Muscle layer of colon (tissue), 2 donors: ENCODE data around the gene ATF6.

Source experiments
- H3K27ac ChIP-seq: one replicate; pipeline ENCODE4 v1.7.0; 2013; ENCODE audit warnings: low read depth, mild to moderate bottlenecking, low read length, moderate library complexity
- H3K27me3 ChIP-seq, 2 donors: one replicate each; pipeline ENCODE4 v1.7.0; 2013; ENCODE audit warnings: low read length in 2 of 2, mild to moderate bottlenecking in 2 of 2; ENCODE audit not compliant: insufficient read depth in 2 of 2, control insufficient read depth in 1 of 2
- H3K36me3 ChIP-seq: one replicate; pipeline ENCODE4 v1.7.0; 2013; ENCODE audit warnings: mild to moderate bottlenecking, low read length; ENCODE audit not compliant: insufficient read depth
- H3K4me1 ChIP-seq: one replicate; pipeline ENCODE4 v1.7.0; 2013; ENCODE audit warnings: mild to moderate bottlenecking, low read length; ENCODE audit not compliant: insufficient read depth
- H3K4me3 ChIP-seq, 2 donors: one replicate each; pipeline ENCODE4 v1.7.0; 2013; ENCODE audit warnings: low read length in 2 of 2, low read depth in 1 of 2, mild to moderate bottlenecking in 1 of 2, moderate library complexity in 1 of 2
- H3K9ac ChIP-seq: one replicate; pipeline ENCODE4 v1.7.0; 2013; ENCODE audit warnings: low read length
- H3K9me3 ChIP-seq: one replicate; pipeline ENCODE4 v1.7.0; 2013; ENCODE audit warnings: mild to moderate bottlenecking, low read length
- donor health status: abdominal sarcoma.
- donor health status: Adenocarcinoma of cecum.

Gene ATF6

GRCh38 chr1:161725908-161726472 is 40.1 kb upstream of the ATF6 start:
- Histone ChIP-seq H3K4me1 (peaks cover 5% of the 10 kb centered on the region), H3K9ac (peak overlapping the region; percentile 27), H3K27me3 (no peaks in the 10 kb centered on the region), H3K9me3 (no peaks in the 10 kb centered on the region), H3K27ac (peak overlapping the region; percentile 57), H3K4me3 (peak overlapping the region; percentile 79 to 95), H3K36me3 (no peaks in the 10 kb centered on the region)

GRCh38 chr1:161726473-161727255 is 39.5 kb upstream of the ATF6 start:
- Histone ChIP-seq H3K9me3 (no peaks in the 10 kb centered on the region), H3K9ac (peak overlapping the region; percentile 27), H3K4me1 (peaks cover 5% of the 10 kb centered on the region)

GRCh38 chr1:161727256-161727924 is 38.7 kb upstream of the ATF6 start:
- Histone ChIP-seq H3K36me3 (no peaks in the 10 kb centered on the region), H3K4me1 (peaks cover 5% of the 10 kb centered on the region), H3K4me3 (peak overlapping the region; percentile 70 to 79), H3K9ac (no peak overlapping the region), H3K27me3 (no peaks in the 10 kb centered on the region), H3K27ac (peak overlapping the region; percentile 76), H3K9me3 (no peaks in the 10 kb centered on the region)

More at GRCh38 chr1:161726473-161727255, 39.5 kb upstream of the ATF6 start:
- Histone ChIP-seq H3K27me3 (no peaks in the 10 kb centered on the region), H3K4me3 (peak overlapping the region; percentile 79 to 95), H3K27ac (peak overlapping the region; percentile 76), H3K36me3 (no peaks in the 10 kb centered on the region)

GRCh38 chr1:161728376-161729226 is 37.5 kb upstream of the ATF6 start:
- Histone ChIP-seq H3K9me3 (no peaks in the 10 kb centered on the region), H3K9ac (no peak overlapping the region), H3K36me3 (no peaks in the 10 kb centered on the region), H3K27ac (no peak overlapping the region), H3K4me3 (no peak overlapping the region), H3K4me1 (peaks cover 5% of the 10 kb centered on the region), H3K27me3 (no peaks in the 10 kb centered on the region)

GRCh38 chr1:161730050-161730564 is 36.0 kb upstream of the ATF6 start:
- Histone ChIP-seq H3K9me3 (no peaks in the 10 kb centered on the region), H3K9ac (no peak overlapping the region), H3K36me3 (no peaks in the 10 kb centered on the region), H3K27ac (no peak overlapping the region), H3K4me1 (peaks cover 5% of the 10 kb centered on the region), H3K4me3 (no peak overlapping the region), H3K27me3 (no peaks in the 10 kb centered on the region)

GRCh38 chr1:161731241-161731640 is 34.9 kb upstream of the ATF6 start:
- no peak overlapping the region for H3K27ac ChIP-seq
- no peaks in the 10 kb centered on the region for H3K9me3 ChIP-seq
- H3K27me3 ChIP-seq = no peaks in the 10 kb centered on the region
- no peak overlapping the region for H3K9ac ChIP-seq
- no peak overlapping the region for H3K4me3 ChIP-seq
- no peaks in the 10 kb centered on the region for H3K4me1 ChIP-seq
- no peaks in the 10 kb centered on the region for H3K36me3 ChIP-seq

GRCh38 chr1:161731981-161732718 is 34.0 kb upstream of the ATF6 start:
- Histone ChIP-seq H3K9me3 (no peaks in the 10 kb centered on the region), H3K27me3 (no peaks in the 10 kb centered on the region), H3K27ac (no peak overlapping the region), H3K4me1 (no peaks in the 10 kb centered on the region), H3K9ac (no peak overlapping the region), H3K4me3 (no peak overlapping the region), H3K36me3 (no peaks in the 10 kb centered on the region)

- H3K27me3 ChIP-seq = no peaks in the 10 kb centered on the region
- H3K27ac ChIP-seq = no peak overlapping the region
- H3K36me3 ChIP-seq = no peaks in the 10 kb centered on the region
- H3K4me3 ChIP-seq = no peak overlapping the region
- no peaks in the 10 kb centered on the region for H3K4me1 ChIP-seq
- H3K9ac ChIP-seq = no peak overlapping the region
- no peaks in the 10 kb centered on the region for H3K9me3 ChIP-seq
Observed at GRCh38 chr1:161733526-161733925, 32.6 kb upstream of the ATF6 start.

- Histone ChIP-seq H3K9me3 (no peaks in the 10 kb centered on the region), H3K27ac (no peak overlapping the region), H3K36me3 (no peaks in the 10 kb centered on the region), H3K9ac (no peak overlapping the region), H3K4me3 (no peak overlapping the region), H3K27me3 (no peaks in the 10 kb centered on the region), H3K4me1 (no peaks in the 10 kb centered on the region)
Observed at GRCh38 chr1:161735837-161736236, 30.3 kb upstream of the ATF6 start.

- no peaks in the 10 kb centered on the region for H3K9me3 ChIP-seq
- H3K27me3 ChIP-seq = no peaks in the 10 kb centered on the region
- no peaks in the 10 kb centered on the region for H3K4me1 ChIP-seq
- no peak overlapping the region for H3K4me3 ChIP-seq
- no peak overlapping the region for H3K27ac ChIP-seq
- no peaks in the 10 kb centered on the region for H3K36me3 ChIP-seq
- H3K9ac ChIP-seq = no peak overlapping the region
Observed at GRCh38 chr1:161736335-161736969, 29.7 kb upstream of the ATF6 start.
